Smooth muscle cell (in vitro differentiated cells): ENCODE results near the gene ATP13A5. TPM values are rescaled to one million over a fixed set of nuclear protein-coding genes. Genes with fewer than 3 reads are reported as not detected.
A peak's percentile ranks its signal among the peaks of the same experiment; 100 is the strongest.

ENCODE experiments used
- DNase-seq: peaks from one replicate; lab custom pipeline; 2025; ENCODE audit not compliant: unreplicated experiment; lab: John Stamatoyannopoulos, UW
- H2AFZ ChIP-seq: fragments of 200-600 bp; sonication (generic); 2 replicates; pipeline ENCODE4 v1.6.0; 2016; ENCODE audit warnings: antibody characterized with exemption, low read depth, mild to moderate bottlenecking
- H3F3A ChIP-seq: fragments of 200-600 bp; sonication (generic); 2 replicates; pipeline ENCODE4 v1.6.0; 2017; ENCODE audit warnings: antibody characterized with exemption, low read depth
- H3K27ac ChIP-seq: fragments of 200-600 bp; sonication (generic); 2 replicates; pipeline ENCODE4 v1.5.1; 2016; ENCODE audit warnings: low read depth, mild to moderate bottlenecking
- H3K27me3 ChIP-seq: fragments of 200-600 bp; sonication (generic); 2 replicates; pipeline ENCODE4 v1.6.1; 2016; ENCODE audit warnings: low read depth, mild to moderate bottlenecking
- H3K36me3 ChIP-seq: fragments of 200-600 bp; sonication (generic); 2 replicates; pipeline ENCODE4 v1.5.1; 2016; ENCODE audit warnings: low read depth
- H3K4me1 ChIP-seq: fragments of 200-600 bp; sonication (generic); 2 replicates; pipeline ENCODE4 v1.5.1; 2016; ENCODE audit warnings: low read depth
- H3K4me2 ChIP-seq: fragments of 200-600 bp; sonication (generic); 2 replicates; pipeline ENCODE4 v1.6.0; 2016; ENCODE audit warnings: mild to moderate bottlenecking
- H3K4me3 ChIP-seq: fragments of 200-600 bp; sonication (generic); 2 replicates; pipeline ENCODE4 v1.5.1; 2016; ENCODE audit warnings: mild to moderate bottlenecking
- H3K79me2 ChIP-seq: fragments of 200-600 bp; sonication (generic); 2 replicates; pipeline ENCODE4 v1.6.0; 2016; ENCODE audit warnings: low read depth, mild to moderate bottlenecking
- H3K9ac ChIP-seq: fragments of 200-600 bp; sonication (generic); 2 replicates; pipeline ENCODE4 v1.6.0; 2016; ENCODE audit warnings: low read depth
- H3K9me3 ChIP-seq: fragments of 200-600 bp; sonication (generic); replicated peaks from 2 replicates; pipeline ENCODE4 v1.5.1; 2016; ENCODE audit warnings: low read depth
- H4K20me1 ChIP-seq: fragments of 200-600 bp; sonication (generic); 2 replicates; pipeline ENCODE4 v1.6.0; 2016; ENCODE audit warnings: low read depth
- WGBS: methylation state at CpG from one replicate; pipeline ENCODE4 v1.1.7; 2016; ENCODE audit warnings: low lambda C conversion rate; 5-methylcytosine and 5-hydroxymethylcytosine counted together
- polyA plus RNA-seq: library from polyadenylated mRNA; unstranded; fragments of >200 nt; fragmentation: Nextera tagmentation; extraction: Ambion mirVana; gene quantifications from 2 replicates; pipeline ENCODE4 v1.2.1, GENCODE V29; 2016
- total RNA-seq: library from RNA; depleted of rRNA; stranded (reverse); fragments of >200 nt; gene quantifications from 2 replicates; pipeline ENCODE4 v1.2.3, GENCODE V29; 2014
- TF ChIP-seq, protein P1 (sequence below): fragments of 200-600 bp; sonication (generic); IDR thresholded peaks from 2 replicates; pipeline ENCODE4 v1.5.1; 2017; ENCODE audit warnings: borderline replicate concordance, mild to moderate bottlenecking, antibody characterized with exemption; ENCODE audit not compliant: insufficient read depth, poor library complexity, severe bottlenecking

Gene ATP13A5
- total and polyA plus RNA-seq, 2 experiments from 2014 or later, result not detected

GRCh38 chr3:193240436-193240849, 138.1 kb downstream of the ATP13A5 start:
- peak overlapping the region; percentile 97 for H2AFZ ChIP-seq
- 0% methylated on average over 3 of the region's 9 CpGs for WGBS
- TF ChIP-seq, protein P1, sequence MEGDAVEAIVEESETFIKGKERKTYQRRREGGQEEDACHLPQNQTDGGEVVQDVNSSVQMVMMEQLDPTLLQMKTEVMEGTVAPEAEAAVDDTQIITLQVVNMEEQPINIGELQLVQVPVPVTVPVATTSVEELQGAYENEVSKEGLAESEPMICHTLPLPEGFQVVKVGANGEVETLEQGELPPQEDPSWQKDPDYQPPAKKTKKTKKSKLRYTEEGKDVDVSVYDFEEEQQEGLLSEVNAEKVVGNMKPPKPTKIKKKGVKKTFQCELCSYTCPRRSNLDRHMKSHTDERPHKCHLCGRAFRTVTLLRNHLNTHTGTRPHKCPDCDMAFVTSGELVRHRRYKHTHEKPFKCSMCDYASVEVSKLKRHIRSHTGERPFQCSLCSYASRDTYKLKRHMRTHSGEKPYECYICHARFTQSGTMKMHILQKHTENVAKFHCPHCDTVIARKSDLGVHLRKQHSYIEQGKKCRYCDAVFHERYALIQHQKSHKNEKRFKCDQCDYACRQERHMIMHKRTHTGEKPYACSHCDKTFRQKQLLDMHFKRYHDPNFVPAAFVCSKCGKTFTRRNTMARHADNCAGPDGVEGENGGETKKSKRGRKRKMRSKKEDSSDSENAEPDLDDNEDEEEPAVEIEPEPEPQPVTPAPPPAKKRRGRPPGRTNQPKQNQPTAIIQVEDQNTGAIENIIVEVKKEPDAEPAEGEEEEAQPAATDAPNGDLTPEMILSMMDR, result no peak

DNA sequence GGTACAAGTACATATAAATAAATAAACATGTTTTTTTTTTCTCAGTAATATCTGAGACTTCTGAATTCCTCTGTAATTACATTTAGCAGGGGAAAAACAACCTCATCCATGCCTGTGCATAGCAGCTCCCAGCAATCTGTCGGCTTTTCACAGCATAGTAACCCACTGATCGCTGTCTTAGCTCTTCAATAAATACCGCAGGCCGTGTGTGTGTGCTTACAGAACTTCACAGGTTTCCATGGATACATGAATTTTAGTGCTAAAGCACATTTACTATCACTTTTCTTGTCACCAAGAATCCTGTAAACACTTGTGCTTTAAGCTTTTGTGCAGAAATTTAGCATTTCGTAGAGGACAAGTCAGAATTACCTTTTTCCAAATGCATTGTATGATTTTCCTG, 141.5 kb downstream of the ATP13A5 start:
- no peaks in the 10 kb centered on the region for H3K27me3 ChIP-seq
- H3K4me1 ChIP-seq, result peaks cover 5% of the 10 kb centered on the region
- H2AFZ ChIP-seq, result no peak overlapping the region
- no peaks in the 10 kb centered on the region for H3K9me3 ChIP-seq
- no peaks in the 10 kb centered on the region for H3F3A ChIP-seq
- no peak overlapping the region for H3K27ac ChIP-seq
- no peak overlapping the region for H3K9ac ChIP-seq
- TF ChIP-seq, protein P1, result no peak
- DNase-seq, result no peak
- H3K79me2 ChIP-seq, result no peaks in the 10 kb centered on the region
- WGBS, result 50% methylated on average over 5 of the region's 5 CpGs
- no peak overlapping the region for H3K4me2 ChIP-seq
- no peak overlapping the region for H3K4me3 ChIP-seq
- H3K36me3 ChIP-seq, result no peaks in the 10 kb centered on the region
- no peaks in the 10 kb centered on the region for H4K20me1 ChIP-seq

More at GRCh38 chr3:193240436-193240849, 138.1 kb downstream of the ATP13A5 start:
- Histone ChIP-seq H3K9me3 (no peaks in the 10 kb centered on the region), H3K36me3 (no peaks in the 10 kb centered on the region), H3F3A (no peaks in the 10 kb centered on the region), H3K79me2 (no peaks in the 10 kb centered on the region), H3K4me2 (peak overlapping the region; percentile 96), H3K4me1 (peaks cover 5% of the 10 kb centered on the region), H3K27ac (no peak overlapping the region), H3K9ac (no peak overlapping the region), H3K27me3 (no peaks in the 10 kb centered on the region), H3K4me3 (peak overlapping the region; percentile 72), H4K20me1 (no peaks in the 10 kb centered on the region)
- DNase-seq, result no peak

DNA sequence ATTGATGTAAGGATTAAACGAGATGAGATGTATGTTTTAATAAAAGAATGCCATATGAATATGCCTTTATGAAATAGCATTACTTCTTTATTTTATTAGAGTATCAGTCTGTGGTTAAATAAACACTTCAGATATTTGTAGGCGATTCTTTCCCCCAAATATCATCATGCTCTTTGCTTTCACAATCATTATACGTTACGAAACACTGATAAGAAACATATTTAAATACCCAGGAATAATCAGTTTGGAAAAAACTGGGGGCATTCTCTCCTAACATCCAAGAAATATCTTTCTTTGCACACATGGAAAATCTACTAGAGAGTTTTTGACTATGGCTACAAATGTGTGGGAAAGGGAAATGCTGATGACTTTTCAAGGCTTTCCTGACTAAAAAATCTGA, 142.0 kb downstream of the ATP13A5 start:
- no peaks in the 10 kb centered on the region for H4K20me1 ChIP-seq
- H3K9ac ChIP-seq, result no peak overlapping the region
- H3F3A ChIP-seq, result no peaks in the 10 kb centered on the region
- H3K36me3 ChIP-seq, result no peaks in the 10 kb centered on the region
- no peak overlapping the region for H2AFZ ChIP-seq
- no peak for DNase-seq
- H3K9me3 ChIP-seq, result no peaks in the 10 kb centered on the region
- H3K4me3 ChIP-seq, result no peak overlapping the region
- H3K27ac ChIP-seq, result no peak overlapping the region
- H3K27me3 ChIP-seq, result no peaks in the 10 kb centered on the region
- peaks cover 5% of the 10 kb centered on the region for H3K4me1 ChIP-seq
- WGBS, result 64% methylated on average over 4 of the region's 4 CpGs
- TF ChIP-seq, protein P1, result no peak
- no peak overlapping the region for H3K4me2 ChIP-seq
- H3K79me2 ChIP-seq, result no peaks in the 10 kb centered on the region

- Histone ChIP-seq H3K9me3 (no peaks in the 10 kb centered on the region), H3K79me2 (no peaks in the 10 kb centered on the region), H3K4me1 (peaks cover 18% of the 10 kb centered on the region), H3F3A (no peaks in the 10 kb centered on the region), H3K9ac (no peak overlapping the region), H3K4me3 (no peak overlapping the region), H3K36me3 (no peaks in the 10 kb centered on the region), H4K20me1 (no peaks in the 10 kb centered on the region), H3K4me2 (peak overlapping the region; percentile 38), H3K27me3 (no peaks in the 10 kb centered on the region), H3K27ac (no peak overlapping the region), H2AFZ (peak overlapping the region; percentile 17)
- TF ChIP-seq, protein P1, result no peak
- DNase-seq, result no peak
- 45% methylated on average over 6 of the region's 6 CpGs for whole genome bisulfite sequencing
These were observed 147.4 kb downstream of the ATP13A5 start for GRCh38 chr3:193231201-193231600.
